ENCODE measurements around the gene SS18L1.

The SS18L1 gene

DNA sequence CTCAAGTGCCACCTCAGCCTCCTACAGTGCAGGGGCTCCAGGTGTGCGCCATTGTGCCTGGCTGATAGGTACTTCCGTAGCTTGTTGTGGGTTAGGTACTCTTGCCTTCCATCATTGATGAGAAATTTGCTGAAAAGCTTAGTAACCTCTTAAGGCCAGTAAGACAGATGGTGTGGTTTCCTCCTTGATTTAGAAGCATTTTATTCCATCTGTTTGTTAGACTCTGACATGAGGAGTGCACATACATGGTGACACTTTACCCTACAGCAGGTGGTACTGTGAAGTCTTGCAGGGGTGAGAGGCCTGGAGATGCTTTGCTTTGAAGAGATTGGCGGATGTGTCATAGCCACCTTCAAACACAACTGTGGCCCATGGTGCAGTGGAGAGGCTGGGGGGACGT, 24.5 kb downstream of the SS18L1 start:
- Histone ChIP-seq H4K20me1 (ENCODE audit: insufficient read depth, low read length) (no peaks in the 10 kb centered on the region), H3K79me2 (ENCODE audit: low read length) (no peaks in the 10 kb centered on the region), H2AFZ (ENCODE audit: low read depth, low read length) (no peak overlapping the region), H3K27me3 (ENCODE audit: low read depth, low read length) (no peaks in the 10 kb centered on the region), H3K4me1 (ENCODE audit: low read length) (no peaks in the 10 kb centered on the region), H3K9ac (ENCODE audit: low read length) (no peak overlapping the region), H3K36me3 (replicated peaks; ENCODE audit: low read depth, low read length) (no peaks in the 10 kb centered on the region), H3K9me3 (ENCODE audit: insufficient read depth, low read length) (no peaks in the 10 kb centered on the region), H3K27ac (ENCODE audit: low read length) (no peak overlapping the region), H3K4me3 (ENCODE audit: low read length) (no peak overlapping the region), H3K4me2 (ENCODE audit: low read length) (no peak overlapping the region)
- TF ChIP-seq EZH2phosphoT487 (IDR thresholded peaks at IDR 0.05; ENCODE audit: low read depth), result no peak
- TF ChIP-seq, protein P1, sequence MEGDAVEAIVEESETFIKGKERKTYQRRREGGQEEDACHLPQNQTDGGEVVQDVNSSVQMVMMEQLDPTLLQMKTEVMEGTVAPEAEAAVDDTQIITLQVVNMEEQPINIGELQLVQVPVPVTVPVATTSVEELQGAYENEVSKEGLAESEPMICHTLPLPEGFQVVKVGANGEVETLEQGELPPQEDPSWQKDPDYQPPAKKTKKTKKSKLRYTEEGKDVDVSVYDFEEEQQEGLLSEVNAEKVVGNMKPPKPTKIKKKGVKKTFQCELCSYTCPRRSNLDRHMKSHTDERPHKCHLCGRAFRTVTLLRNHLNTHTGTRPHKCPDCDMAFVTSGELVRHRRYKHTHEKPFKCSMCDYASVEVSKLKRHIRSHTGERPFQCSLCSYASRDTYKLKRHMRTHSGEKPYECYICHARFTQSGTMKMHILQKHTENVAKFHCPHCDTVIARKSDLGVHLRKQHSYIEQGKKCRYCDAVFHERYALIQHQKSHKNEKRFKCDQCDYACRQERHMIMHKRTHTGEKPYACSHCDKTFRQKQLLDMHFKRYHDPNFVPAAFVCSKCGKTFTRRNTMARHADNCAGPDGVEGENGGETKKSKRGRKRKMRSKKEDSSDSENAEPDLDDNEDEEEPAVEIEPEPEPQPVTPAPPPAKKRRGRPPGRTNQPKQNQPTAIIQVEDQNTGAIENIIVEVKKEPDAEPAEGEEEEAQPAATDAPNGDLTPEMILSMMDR (IDR thresholded peaks at IDR 0.05; ENCODE audit: low read depth, low read length), result no peak

DNA sequence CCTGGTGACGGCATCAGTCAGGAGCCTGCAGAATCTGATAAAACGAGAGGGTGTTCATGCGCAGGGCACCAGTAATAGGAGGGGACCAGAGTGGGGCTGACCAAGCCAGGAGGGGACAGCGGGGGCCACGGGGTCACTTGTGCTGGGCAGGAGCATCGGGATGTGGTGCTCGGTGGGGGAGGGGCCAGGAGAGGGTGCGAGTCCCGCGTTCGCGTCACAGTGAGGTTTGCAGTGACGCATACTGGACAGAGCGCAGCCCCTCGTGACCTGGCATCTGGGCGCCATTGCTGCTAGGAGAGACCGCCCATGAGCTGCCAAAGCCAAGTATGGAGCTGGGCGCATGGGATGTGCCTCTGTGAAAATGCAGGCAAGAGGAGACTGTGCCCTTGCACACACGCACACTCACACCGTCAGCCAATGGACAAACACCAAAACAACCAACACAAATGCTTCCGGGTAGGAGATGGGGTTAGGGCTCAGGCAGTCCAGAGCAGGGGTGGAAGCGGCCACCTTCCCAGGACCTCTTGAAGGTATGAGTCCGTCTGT, 25.4 kb downstream of the SS18L1 start:
- TF ChIP-seq, protein P1 (IDR thresholded peaks at IDR 0.05; ENCODE audit: low read depth, low read length), result no peak
- TF ChIP-seq EZH2phosphoT487 (IDR thresholded peaks at IDR 0.05; ENCODE audit: low read depth), result no peak
- Histone ChIP-seq H3K4me1 (ENCODE audit: low read length) (no peaks in the 10 kb centered on the region), H4K20me1 (ENCODE audit: insufficient read depth, low read length) (no peaks in the 10 kb centered on the region), H3K27ac (ENCODE audit: low read length) (no peak overlapping the region), H3K9me3 (ENCODE audit: insufficient read depth, low read length) (no peaks in the 10 kb centered on the region), H3K27me3 (ENCODE audit: low read depth, low read length) (no peaks in the 10 kb centered on the region), H3K4me3 (ENCODE audit: low read length) (no peak overlapping the region), H3K36me3 (replicated peaks; ENCODE audit: low read depth, low read length) (no peaks in the 10 kb centered on the region), H3K79me2 (ENCODE audit: low read length) (no peaks in the 10 kb centered on the region), H3K4me2 (ENCODE audit: low read length) (no peak overlapping the region), H2AFZ (ENCODE audit: low read depth, low read length) (no peak overlapping the region), H3K9ac (ENCODE audit: low read length) (no peak overlapping the region)

DNA sequence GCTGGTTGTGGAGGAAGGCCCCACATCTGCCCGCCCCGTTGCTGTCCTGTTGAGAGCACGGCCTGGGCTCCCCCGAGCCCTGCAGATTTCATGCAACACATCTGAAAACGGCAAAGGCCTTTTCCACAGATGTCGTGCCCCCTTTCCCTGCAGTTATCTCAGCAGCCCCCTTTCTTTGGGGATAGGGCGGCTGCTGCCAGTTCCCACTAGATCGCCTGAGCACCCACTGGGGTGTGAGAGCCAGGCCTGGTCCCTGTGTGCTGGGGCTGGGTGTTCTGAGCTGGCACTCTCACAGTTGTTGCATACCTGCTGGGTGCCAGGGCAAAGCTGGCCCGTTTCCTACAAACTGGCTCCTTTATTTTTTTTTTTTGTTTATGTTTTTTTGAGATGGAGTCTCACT, 27.0 kb downstream of the SS18L1 start:
- Histone ChIP-seq H3K9ac (ENCODE audit: low read length) (no peak overlapping the region), H3K27ac (ENCODE audit: low read length) (no peak overlapping the region), H3K9me3 (ENCODE audit: insufficient read depth, low read length) (no peaks in the 10 kb centered on the region), H3K4me3 (ENCODE audit: low read length) (no peak overlapping the region), H3K27me3 (ENCODE audit: low read depth, low read length) (no peaks in the 10 kb centered on the region), H3K36me3 (replicated peaks; ENCODE audit: low read depth, low read length) (no peaks in the 10 kb centered on the region), H4K20me1 (ENCODE audit: insufficient read depth, low read length) (no peaks in the 10 kb centered on the region), H3K4me2 (ENCODE audit: low read length) (no peak overlapping the region), H3K4me1 (ENCODE audit: low read length) (no peaks in the 10 kb centered on the region), H2AFZ (ENCODE audit: low read depth, low read length) (no peak overlapping the region), H3K79me2 (ENCODE audit: low read length) (no peaks in the 10 kb centered on the region)
- TF ChIP-seq EZH2phosphoT487 (IDR thresholded peaks at IDR 0.05; ENCODE audit: low read depth), result no peak
- TF ChIP-seq, protein P1 (IDR thresholded peaks at IDR 0.05; ENCODE audit: low read depth, low read length), result no peak

DNA sequence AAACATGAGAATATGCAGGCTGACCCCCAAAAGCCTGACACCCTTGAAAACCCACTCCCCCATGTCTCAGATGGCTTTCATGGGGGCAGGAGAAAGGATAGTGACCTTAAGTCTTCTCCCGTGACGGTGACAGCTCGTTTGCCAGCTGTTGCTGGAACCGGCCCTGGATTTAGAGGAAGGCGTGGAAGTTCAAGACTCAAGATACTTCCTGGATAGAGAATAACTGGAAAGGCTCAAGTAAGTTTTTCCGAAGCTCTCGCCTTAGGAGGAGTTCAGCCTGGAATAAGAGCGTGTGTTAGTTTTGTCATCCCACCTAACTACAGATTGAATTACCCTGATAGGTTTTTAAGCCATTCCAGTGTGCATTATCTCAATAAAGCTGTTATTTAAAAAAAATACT, 27.7 kb downstream of the SS18L1 start:
- no peaks in the 10 kb centered on the region for H4K20me1 ChIP-seq (ENCODE audit: insufficient read depth, low read length)
- TF ChIP-seq, protein P1 (IDR thresholded peaks at IDR 0.05; ENCODE audit: low read depth, low read length), result no peak
- TF ChIP-seq EZH2phosphoT487 (IDR thresholded peaks at IDR 0.05; ENCODE audit: low read depth), result no peak
- no peaks in the 10 kb centered on the region for H3K9me3 ChIP-seq (ENCODE audit: insufficient read depth, low read length)
- H2AFZ ChIP-seq (ENCODE audit: low read depth, low read length), result no peak overlapping the region
- no peaks in the 10 kb centered on the region for H3K79me2 ChIP-seq (ENCODE audit: low read length)
- no peaks in the 10 kb centered on the region for H3K27me3 ChIP-seq (ENCODE audit: low read depth, low read length)
- no peak overlapping the region for H3K9ac ChIP-seq (ENCODE audit: low read length)
- H3K27ac ChIP-seq (ENCODE audit: low read length), result no peak overlapping the region
- no peak overlapping the region for H3K4me2 ChIP-seq (ENCODE audit: low read length)
- H3K4me3 ChIP-seq (ENCODE audit: low read length), result no peak overlapping the region
- H3K36me3 ChIP-seq (replicated peaks; ENCODE audit: low read depth, low read length), result no peaks in the 10 kb centered on the region
- H3K4me1 ChIP-seq (ENCODE audit: low read length), result no peaks in the 10 kb centered on the region

Measured in OCI-LY3 (cell line).